ENCODE measurements around the gene OXT. TPM values are rescaled to one million over a fixed set of nuclear protein-coding genes. Genes with fewer than 3 reads are reported as not detected.
A peak's percentile ranks its signal among the peaks of the same experiment; 100 is the strongest.

The OXT gene
- total and polyA plus RNA-seq, 2 donors (not counting 1 experiment from before 2014, with no cell fraction given): 1.0 to 1.7 TPM

GRCh38 chr20:3101251-3101650 is 29.8 kb downstream of the OXT start:
- H3K27ac Mint-ChIP-seq: no peak overlapping the region
- intact Hi-C loops (cut with micrococcal nuclease): no loop called here
- H3K36me3 ChIP-seq (replicated peaks in 1 of 2; ENCODE audit: control extremely low read depth in 1 of 2, control insufficient read depth in 1 of 2, extremely low read depth in 1 of 2, insufficient read depth in 2 of 2, low read length in 1 of 2): no peaks in the 10 kb centered on the region
- H3K4me3 ChIP-seq (ENCODE audit: control extremely low read depth in 1 of 5, extremely low read depth in 1 of 5, insufficient read depth in 1 of 5, low read depth in 2 of 5, low read length in 4 of 5): no peak overlapping the region
- ChIA-PET POLR2A (no interaction called here), CTCF (interaction anchor here (0.6 to 1.5 kb wide), 4 partner anchors 13 to 48 kb away, joined by 3 to 5 read pairs (median 4); no protein-coding TSS in a partner anchor)
- peaks cover 0 to 3% (median 0%) of the 10 kb centered on the region in 4 experiments for H3K27me3 ChIP-seq (replicated peaks in 1 of 4; ENCODE audit: control extremely low read depth in 1 of 4, control insufficient read depth in 3 of 4, insufficient read depth in 4 of 4, low read length in 3 of 4)
- no peaks in the 10 kb centered on the region for H3K9me3 ChIP-seq (ENCODE audit: control extremely low read depth in 1 of 3, control insufficient read depth in 2 of 3, insufficient read depth in 1 of 3, low read length in 2 of 3)
- H3K4me1 Mint-ChIP-seq: peaks cover 8% of the 10 kb centered on the region
- H3K4me1 ChIP-seq (ENCODE audit: control insufficient read depth in 2 of 2, insufficient read depth in 2 of 2, low read length in 2 of 2): peaks cover 5 to 7% of the 10 kb centered on the region in 2 donors
- H3K79me2 ChIP-seq (ENCODE audit: control insufficient read depth, insufficient read depth, low read length): no peaks in the 10 kb centered on the region
- 90% methylated on average over 5 of the region's 6 CpGs for WGBS (ENCODE audit: insufficient coverage)
- H3K9me3 Mint-ChIP-seq (ENCODE audit: insufficient read depth): no peaks in the 10 kb centered on the region
- H3K27ac ChIP-seq (ENCODE audit: low read length in 2 of 2): no peak overlapping the region
- no peaks in the 10 kb centered on the region for H4K20me1 ChIP-seq (ENCODE audit: control insufficient read depth, insufficient read depth, low read length, poor library complexity, severe bottlenecking)
- no peak overlapping the region for H3K4me2 ChIP-seq (replicated peaks; ENCODE audit: low read depth, low read length, poor library complexity, severe bottlenecking)
- no peak overlapping the region for H3K9ac ChIP-seq (ENCODE audit: low read length)
- H3K4me3 Mint-ChIP-seq: no peak overlapping the region
- DNase-seq (no peak), ATAC-seq (ENCODE audit: low read depth) (no peak)
- TF ChIP-seq CTCF (IDR thresholded peaks at IDR 0.05) (no peak), EZH2 (IDR thresholded peaks at IDR 0.05; ENCODE audit: borderline replicate concordance, insufficient read depth, low read depth, low read length, poor library complexity, severe bottlenecking) (no peak)
- no peak overlapping the region for H2AFZ ChIP-seq (ENCODE audit: insufficient read depth, low read depth, low read length, poor library complexity, severe bottlenecking)
- peaks cover 4% of the 10 kb centered on the region for H3K27me3 Mint-ChIP-seq

GRCh38 chr20:3101737-3102574 is 30.5 kb downstream of the OXT start:
- Mint-ChIP-seq H3K27me3 (peaks cover 4% of the 10 kb centered on the region), H3K9me3 (ENCODE audit: insufficient read depth) (no peaks in the 10 kb centered on the region), H3K27ac (no peak overlapping the region), H3K4me3 (no peak overlapping the region), H3K4me1 (peaks cover 8% of the 10 kb centered on the region)
- H3K27me3 ChIP-seq (replicated peaks in 1 of 4; ENCODE audit: control extremely low read depth in 1 of 4, control insufficient read depth in 3 of 4, insufficient read depth in 4 of 4, low read length in 3 of 4): peaks cover 0 to 3% (median 0%) of the 10 kb centered on the region in 4 experiments
- ChIA-PET CTCF (interaction anchor here (0.6 to 1.5 kb wide), 5 partner anchors 12 to 49 kb away, joined by 3 to 5 read pairs (median 3); no protein-coding TSS in a partner anchor), POLR2A (no interaction called here)
- no peaks in the 10 kb centered on the region for H3K9me3 ChIP-seq (ENCODE audit: control extremely low read depth in 1 of 3, control insufficient read depth in 2 of 3, insufficient read depth in 1 of 3, low read length in 2 of 3)
- intact Hi-C loops (cut with micrococcal nuclease): no loop called here
- ATAC-seq (ENCODE audit: low read depth): peak; percentile 10
- no peaks in the 10 kb centered on the region for H3K36me3 ChIP-seq (replicated peaks in 1 of 2; ENCODE audit: control extremely low read depth in 1 of 2, control insufficient read depth in 1 of 2, extremely low read depth in 1 of 2, insufficient read depth in 2 of 2, low read length in 1 of 2)
- H3K79me2 ChIP-seq (ENCODE audit: control insufficient read depth, insufficient read depth, low read length): no peaks in the 10 kb centered on the region
- TF ChIP-seq CTCF (IDR thresholded peaks at IDR 0.05) (no peak), EZH2 (IDR thresholded peaks at IDR 0.05; ENCODE audit: borderline replicate concordance, insufficient read depth, low read depth, low read length, poor library complexity, severe bottlenecking) (no peak)
- H2AFZ ChIP-seq (ENCODE audit: insufficient read depth, low read depth, low read length, poor library complexity, severe bottlenecking): no peak overlapping the region
- H3K27ac ChIP-seq (ENCODE audit: low read length in 2 of 2): no peak overlapping the region
- no peak overlapping the region for H3K4me3 ChIP-seq (ENCODE audit: control extremely low read depth in 1 of 5, extremely low read depth in 1 of 5, insufficient read depth in 1 of 5, low read depth in 2 of 5, low read length in 4 of 5)
- no peaks in the 10 kb centered on the region for H4K20me1 ChIP-seq (ENCODE audit: control insufficient read depth, insufficient read depth, low read length, poor library complexity, severe bottlenecking)
- H3K9ac ChIP-seq (ENCODE audit: low read length): no peak overlapping the region
- peak; percentile 30 for DNase-seq
- 43% methylated on average over 18 of the region's 21 CpGs for WGBS (ENCODE audit: insufficient coverage)
- peak overlapping the region; percentile 12 for H3K4me2 ChIP-seq (replicated peaks; ENCODE audit: low read depth, low read length, poor library complexity, severe bottlenecking)
- H3K4me1 ChIP-seq (ENCODE audit: control insufficient read depth in 2 of 2, insufficient read depth in 2 of 2, low read length in 2 of 2): peaks cover 5 to 7% of the 10 kb centered on the region in 2 donors

All from B cell (primary cell).